Measurements from ENCODE around the gene TBX4. TPM values are rescaled to one million over a fixed set of nuclear protein-coding genes. Genes with fewer than 3 reads are reported as not detected.

The TBX4 gene
- total RNA-seq, 4 donors from 2014 or later, result not detected

GRCh38 chr17:61462719-61463315, 10.6 kb downstream of the TBX4 start:
- Histone ChIP-seq H3K36me3 (no peaks in the 10 kb centered on the region), H3K4me1 (peaks cover 0 to 8% of the 10 kb centered on the region in 2 donors), H3K9me3 (no peaks in the 10 kb centered on the region), H3K27me3 (peaks cover 0 to 15% of the 10 kb centered on the region in 2 donors), H3K27ac (no peak overlapping the region), H3K4me3 (no peak overlapping the region)
- no peak for TF ChIP-seq POLR2A (IDR thresholded peaks at IDR 0.05)
- no peak for TF ChIP-seq CTCF (IDR thresholded peaks at IDR 0.05)
- no peak for DNase-seq
- intact Hi-C loops (cut with DNase I; ENCODE audit: low total_unique reads), result no loop called here

- Histone ChIP-seq H3K27me3 (peaks cover 0 to 12% of the 10 kb centered on the region in 2 donors), H3K9me3 (no peaks in the 10 kb centered on the region), H3K4me1 (peaks cover 0 to 8% of the 10 kb centered on the region in 2 donors), H3K36me3 (no peaks in the 10 kb centered on the region), H3K27ac (no peak overlapping the region), H3K4me3 (no peak overlapping the region)
- intact Hi-C loops (cut with DNase I; ENCODE audit: low total_unique reads), result no loop called here
- TF ChIP-seq CTCF (IDR thresholded peaks at IDR 0.05), result no peak
- TF ChIP-seq POLR2A (IDR thresholded peaks at IDR 0.05), result no peak
- DNase-seq, result no peak
Observed at GRCh38 chr17:61463316-61464129, 11.3 kb downstream of the TBX4 start.

- peaks cover 0 to 12% of the 10 kb centered on the region in 2 donors for H3K27me3 ChIP-seq
- TF ChIP-seq CTCF (IDR thresholded peaks at IDR 0.05) (no peak), POLR2A (IDR thresholded peaks at IDR 0.05) (no peak)
- no peak overlapping the region for H3K27ac ChIP-seq
- H3K4me3 ChIP-seq, result no peak overlapping the region
- intact Hi-C loops (cut with DNase I; ENCODE audit: low total_unique reads), result no loop called here
- no peaks in the 10 kb centered on the region for H3K36me3 ChIP-seq
- peaks cover 0 to 8% of the 10 kb centered on the region in 2 donors for H3K4me1 ChIP-seq
- no peaks in the 10 kb centered on the region for H3K9me3 ChIP-seq
- DNase-seq, result no peak
Observed at GRCh38 chr17:61464130-61464842, 12.1 kb downstream of the TBX4 start.

GRCh38 chr17:61464843-61465180, 12.6 kb downstream of the TBX4 start:
- Histone ChIP-seq H3K27ac (no peak overlapping the region), H3K4me1 (peaks cover 0 to 8% of the 10 kb centered on the region in 2 donors), H3K36me3 (no peaks in the 10 kb centered on the region), H3K27me3 (peaks cover 0 to 12% of the 10 kb centered on the region in 2 donors), H3K9me3 (no peaks in the 10 kb centered on the region), H3K4me3 (no peak overlapping the region)
- TF ChIP-seq POLR2A (IDR thresholded peaks at IDR 0.05), result no peak
- TF ChIP-seq CTCF (IDR thresholded peaks at IDR 0.05), result no peak
- no peak for DNase-seq
- intact Hi-C loops (cut with DNase I; ENCODE audit: low total_unique reads), result no loop called here
